ENCODE measurements around the gene MICOS13.

GRCh38 chr19:5643060-5643459 is 37.3 kb downstream of the MICOS13 start:
- TF ChIP-seq POLR2AphosphoS5 (IDR thresholded peaks at IDR 0.05; ENCODE audit: low read depth, low read length) (no peak), GABPA (IDR thresholded peaks at IDR 0.05; ENCODE audit: low read depth) (no peak), CTCF (IDR thresholded peaks at IDR 0.05) (no peak), EP300 (IDR thresholded peaks at IDR 0.05; ENCODE audit: borderline replicate concordance in 1 of 2, low read depth in 1 of 2, low read length in 1 of 2) (no peak), ZBTB33 (IDR thresholded peaks at IDR 0.05; ENCODE audit: borderline replicate concordance, low read depth) (no peak), RFX5 (IDR thresholded peaks at IDR 0.05; ENCODE audit: low read length) (no peak), EZH2phosphoT487 (IDR thresholded peaks at IDR 0.05; ENCODE audit: borderline replicate concordance, low read depth) (no peak), MAX (IDR thresholded peaks at IDR 0.05; ENCODE audit: low read depth) (no peak), GATA2 (CRISPR knock-in tag; IDR thresholded peaks at IDR 0.05) (no peak), FOXM1 (IDR thresholded peaks at IDR 0.05; ENCODE audit: low read depth) (no peak), RCOR1 (IDR thresholded peaks at IDR 0.05; ENCODE audit: low read length) (no peak), FOSL2 (IDR thresholded peaks at IDR 0.05; ENCODE audit: borderline replicate concordance, low read depth) (no peak)

Measured in SK-N-SH (cell line).